Testis (tissue), 3 donors: ENCODE data around the gene PSORS1C1. TPM values are rescaled to one million over a fixed set of nuclear protein-coding genes. Genes with fewer than 3 reads are reported as not detected.

Experiments used
- DNase-seq: peaks from one replicate; pipeline ENCODE4 v3.0.0-alpha.2; 2019
- H3K27ac ChIP-seq, 2 donors: fragments of 200-600 bp; sonication (generic); one replicate each; pipeline ENCODE4 v1.5.1; 2019
- H3K27me3 ChIP-seq: fragments of 200-600 bp; sonication (generic); one replicate; pipeline ENCODE4 v1.5.1; 2019
- H3K36me3 ChIP-seq: fragments of 200-600 bp; sonication (generic); one replicate; pipeline ENCODE4 v1.5.1; 2017; ENCODE audit warnings: low read depth; ENCODE audit errors: missing control alignments
- H3K4me1 ChIP-seq: fragments of 200-600 bp; sonication (generic); one replicate; pipeline ENCODE4 v1.5.1; 2019
- H3K4me3 ChIP-seq, 2 donors: fragments of 200-600 bp; sonication (generic); one replicate each; pipeline ENCODE4 v1.5.1; 2017 to 2019
- H3K9me3 ChIP-seq: fragments of 200-600 bp; sonication (generic); one replicate; pipeline ENCODE4 v1.5.1; 2017
- CTCF ChIP-seq, 3 experiments: fragments of 450-650 bp in 2 of 3; fragments of 200-600 bp in 1 of 3; sonication (generic) in 1 of 3; IDR thresholded peaks; one replicate each; pipeline ENCODE4 v1.5.1; 2016 to 2019; ENCODE audit warnings: antibody characterized with exemption in 3 of 3, mild to moderate bottlenecking in 2 of 3, moderate library complexity in 1 of 3
- POLR2A ChIP-seq: fragments of 450-650 bp; IDR thresholded peaks from one replicate; pipeline ENCODE4 v1.6.1; 2017; ENCODE audit warnings: antibody characterized with exemption, mild to moderate bottlenecking, moderate library complexity
- WGBS, 2 donors: methylation state at CpG; one replicate each; pipeline ENCODE4 v1.1.5; 2018; 5-methylcytosine and 5-hydroxymethylcytosine counted together
- intact Hi-C: fragments of 100-400 bp; cut with DNase I; formaldehyde crosslinking; loops from one replicate; pipeline ENCODE4 v1.15.1; 2023; ENCODE audit warnings: low total_unique reads
- polyA plus RNA-seq: library from polyadenylated mRNA; stranded (reverse); fragments of 350-450 nt; fragmentation: Illumina TruSeq; extraction: RNeasy Lipid Tissue Mini Kit (QIAGEN cat#74804); gene quantifications from one replicate; pipeline ENCODE4 v1.2.3, GENCODE V29; 2014; ENCODE audit warnings: low read depth, low replicate concordance; ENCODE audit not compliant: insufficient read depth
- total RNA-seq, 2 donors: library from RNA; depleted of rRNA; stranded (reverse); fragments of >200 nt; gene quantifications; one replicate each; pipeline ENCODE4 v1.2.3, GENCODE V29; 2016

The PSORS1C1 gene
- total and polyA plus RNA-seq, 3 donors from 2014 or later: 28.0 to 126 (median 32.7) TPM

GRCh38 chr6:31129130-31129529 lies 14.5 kb downstream of the PSORS1C1 start:
- no peaks in the 10 kb centered on the region for H3K27me3 ChIP-seq
- intact Hi-C loops: no loop called here
- TF ChIP-seq POLR2A (no peak), CTCF (IDR thresholded peaks at IDR 0.05) (no peak)
- 71 to 84% methylated on average over 4 of the region's 4 CpGs for WGBS, 2 donors
- no peaks in the 10 kb centered on the region for H3K4me1 ChIP-seq
- H3K9me3 ChIP-seq: no peaks in the 10 kb centered on the region
- H3K27ac ChIP-seq: no peak overlapping the region
- no peak for DNase-seq
- H3K4me3 ChIP-seq: no peak overlapping the region
- H3K36me3 ChIP-seq: no peaks in the 10 kb centered on the region

GRCh38 chr6:31130751-31131150 lies 16.2 kb downstream of the PSORS1C1 start:
- 92 to 98% methylated on average over 3 of the region's 3 CpGs for WGBS, 2 donors
- H3K27me3 ChIP-seq: no peaks in the 10 kb centered on the region
- DNase-seq: no peak
- H3K4me3 ChIP-seq: no peak overlapping the region
- no peaks in the 10 kb centered on the region for H3K9me3 ChIP-seq
- TF ChIP-seq CTCF (IDR thresholded peaks at IDR 0.05) (no peak), POLR2A (no peak)
- H3K4me1 ChIP-seq: no peaks in the 10 kb centered on the region
- H3K27ac ChIP-seq: no peak overlapping the region
- no peaks in the 10 kb centered on the region for H3K36me3 ChIP-seq
- intact Hi-C loops: no loop called here

- WGBS, 2 donors: 87 to 100% methylated on average over 3 of the region's 3 CpGs
- no peak overlapping the region for H3K4me3 ChIP-seq
- H3K27me3 ChIP-seq: no peaks in the 10 kb centered on the region
- H3K9me3 ChIP-seq: no peaks in the 10 kb centered on the region
- DNase-seq: no peak
- H3K4me1 ChIP-seq: no peaks in the 10 kb centered on the region
- intact Hi-C loops: no loop called here
- no peak overlapping the region for H3K27ac ChIP-seq
- TF ChIP-seq CTCF (IDR thresholded peaks at IDR 0.05) (no peak), POLR2A (no peak)
- no peaks in the 10 kb centered on the region for H3K36me3 ChIP-seq
These were observed 17.0 kb downstream of the PSORS1C1 start for GRCh38 chr6:31131595-31131994.

GRCh38 chr6:31132806-31133205 lies 18.2 kb downstream of the PSORS1C1 start:
- TF ChIP-seq POLR2A: no peak
- no peak for TF ChIP-seq CTCF (IDR thresholded peaks at IDR 0.05)
- no peak for DNase-seq
- 69 to 73% methylated on average over 6 of the region's 6 CpGs for WGBS, 2 donors
- no peaks in the 10 kb centered on the region for H3K4me1 ChIP-seq
- H3K27me3 ChIP-seq: no peaks in the 10 kb centered on the region
- no peaks in the 10 kb centered on the region for H3K36me3 ChIP-seq
- no peak overlapping the region for H3K27ac ChIP-seq
- no peaks in the 10 kb centered on the region for H3K9me3 ChIP-seq
- no peak overlapping the region for H3K4me3 ChIP-seq
- intact Hi-C loops: no loop called here

GRCh38 chr6:31135710-31136109 lies 21.1 kb downstream of the PSORS1C1 start:
- WGBS, 2 donors: 81 to 93% methylated on average over 10 of the region's 10 CpGs

More at GRCh38 chr6:31135710-31136109, 21.1 kb downstream of the PSORS1C1 start:
- Histone ChIP-seq H3K9me3 (no peaks in the 10 kb centered on the region), H3K27ac (no peak overlapping the region), H3K4me1 (no peaks in the 10 kb centered on the region), H3K36me3 (no peaks in the 10 kb centered on the region), H3K27me3 (no peaks in the 10 kb centered on the region), H3K4me3 (no peak overlapping the region)
- no peak for TF ChIP-seq CTCF (IDR thresholded peaks at IDR 0.05)
- TF ChIP-seq POLR2A: no peak
- DNase-seq: no peak
- intact Hi-C loops: loop anchor here (5.0 kb wide), 1 partner anchor 57 kb away; no protein-coding TSS in a partner anchor
